D721Med (cell line): Measurements from ENCODE around the gene PREX1.

Experiments used
- DNase-seq: peaks from one replicate; pipeline ENCODE4 v3.0.0; 2011; ENCODE audit warnings: low spot score; ENCODE audit not compliant: insufficient read length
- FAIRE-seq: peaks from 2 replicates; lab custom pipeline; 2011; peaks lifted over from hg19 to GRCh38; lab: Jason Lieb, UNC
- CTCF ChIP-seq: IDR thresholded peaks from 2 replicates; pipeline ENCODE4 v1.5.1; 2012; ENCODE audit warnings: mild to moderate bottlenecking, control low read depth; ENCODE audit not compliant: insufficient read depth; ENCODE audit errors: missing control alignments

PREX1 gene

GRCh38 chr20:48710341-48711043, 117.3 kb downstream of the PREX1 start:
- FAIRE-seq, result no peak
- DNase-seq, result no peak
- no peak for TF ChIP-seq CTCF

GRCh38 chr20:48709744-48710143, 118.1 kb downstream of the PREX1 start:
- no peak for FAIRE-seq

GRCh38 chr20:48709058-48709691, 118.6 kb downstream of the PREX1 start:
- TF ChIP-seq CTCF, result no peak
- no peak for DNase-seq
- no peak for FAIRE-seq

More at GRCh38 chr20:48709744-48710143, 118.1 kb downstream of the PREX1 start:
- no peak for DNase-seq
- no peak for TF ChIP-seq CTCF

- no peak for TF ChIP-seq CTCF
- no peak for DNase-seq
- no peak for FAIRE-seq
Observed at GRCh38 chr20:48708630-48709029, 119.2 kb downstream of the PREX1 start.

- TF ChIP-seq CTCF, result no peak
- FAIRE-seq (no peak), DNase-seq (no peak)
Observed at GRCh38 chr20:48708116-48708515, 119.7 kb downstream of the PREX1 start.

GRCh38 chr20:48706710-48707365, 121.0 kb downstream of the PREX1 start:
- TF ChIP-seq CTCF, result no peak
- FAIRE-seq (no peak), DNase-seq (no peak)

GRCh38 chr20:48706116-48706656, 121.6 kb downstream of the PREX1 start:
- DNase-seq (no peak), FAIRE-seq (no peak)
- no peak for TF ChIP-seq CTCF
